ENCODE data around the gene SYVN1.
A peak's percentile ranks its signal among the peaks of the same experiment; 100 is the strongest.

SYVN1 gene

DNA sequence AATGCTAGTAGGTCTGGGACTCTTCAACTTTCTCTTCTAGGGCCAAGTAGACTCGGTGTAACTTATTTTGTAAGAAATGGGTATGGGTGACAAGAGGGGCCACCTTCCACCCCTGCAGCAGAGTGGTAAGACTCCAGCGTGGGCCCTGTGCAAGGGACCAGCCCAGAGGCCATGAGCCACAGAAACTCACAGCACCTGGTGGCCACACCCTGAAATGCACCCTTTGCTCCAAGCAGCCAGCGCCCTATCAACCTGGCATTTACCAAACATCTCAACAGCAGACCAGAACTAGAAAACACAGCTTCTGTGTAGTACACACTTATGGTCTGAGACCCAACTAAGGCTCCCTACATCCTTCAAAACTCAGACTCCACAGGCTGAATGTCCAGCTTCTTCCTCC is 56.2 kb downstream of the SYVN1 start:
- peak overlapping the region; percentile 18; the same call in 1 of the 2 replicates for H3K9ac ChIP-seq (ENCODE audit: low read length)
- peaks cover 40% of the 10 kb centered on the region for H3K4me1 ChIP-seq (ENCODE audit: insufficient read depth, low read length, severe bottlenecking)

DNA sequence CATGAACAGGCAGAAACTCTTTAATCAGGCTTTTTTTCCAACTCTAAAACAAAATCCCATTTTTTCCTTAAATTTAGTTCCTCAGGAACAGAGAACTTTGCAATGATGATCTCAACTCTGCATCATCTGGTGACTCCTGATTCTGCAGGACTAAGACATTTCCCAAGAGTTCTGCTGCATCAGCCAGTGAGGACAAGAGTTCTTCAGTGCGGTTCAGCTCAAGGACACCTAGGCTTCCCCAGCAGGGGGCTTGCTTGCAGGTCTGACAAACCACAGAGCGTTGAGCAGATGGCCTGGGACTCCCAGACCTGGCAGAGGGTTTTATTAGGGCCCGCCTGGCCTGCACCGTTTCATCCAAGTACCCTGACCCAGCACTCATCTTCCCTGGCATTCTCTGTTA is 56.9 kb downstream of the SYVN1 start:
- Histone ChIP-seq H3F3A (ENCODE audit: insufficient read depth, low read length) (no peaks in the 10 kb centered on the region), H3K4me1 (ENCODE audit: insufficient read depth, low read length, severe bottlenecking) (peaks cover 35% of the 10 kb centered on the region), H2AFZ (ENCODE audit: low read length) (no peak overlapping the region), H3K27me3 (ENCODE audit: insufficient read depth, low read length) (no peaks in the 10 kb centered on the region), H3K9me3 (ENCODE audit: low read length) (no peaks in the 10 kb centered on the region), H3K79me2 (ENCODE audit: insufficient read depth, low read length) (peaks cover 6% of the 10 kb centered on the region), H3K4me2 (ENCODE audit: low read length) (no peak overlapping the region; the same call in 1 of the 2 replicates), H3K9me2 (ENCODE audit: low read depth, low read length) (no peaks in the 10 kb centered on the region), H3K27ac (ENCODE audit: low read depth, low read length, poor library complexity, severe bottlenecking) (no peak overlapping the region), H3K36me3 (ENCODE audit: insufficient read depth, low read length) (peaks cover 68% of the 10 kb centered on the region), H3K4me3 (ENCODE audit: low read depth, low read length, poor library complexity, severe bottlenecking) (no peak overlapping the region), H3K9ac (ENCODE audit: low read length) (no peak overlapping the region), H4K20me1 (ENCODE audit: insufficient read depth, low read length) (no peaks in the 10 kb centered on the region)
- TF ChIP-seq EZH2 (IDR thresholded peaks at IDR 0.05; ENCODE audit: borderline replicate concordance, low read length) (no peak), CTCF (IDR thresholded peaks at IDR 0.05; ENCODE audit: low read length) (no peak)

More for the DNA sequence above, 56.2 kb downstream of the SYVN1 start:
- Histone ChIP-seq H3K79me2 (ENCODE audit: insufficient read depth, low read length) (peaks cover 12% of the 10 kb centered on the region), H4K20me1 (ENCODE audit: insufficient read depth, low read length) (no peaks in the 10 kb centered on the region), H3K27ac (ENCODE audit: low read depth, low read length, poor library complexity, severe bottlenecking) (peak overlapping the region; percentile 69), H3K36me3 (ENCODE audit: insufficient read depth, low read length) (peaks cover 74% of the 10 kb centered on the region), H3K4me3 (ENCODE audit: low read depth, low read length, poor library complexity, severe bottlenecking) (peak overlapping the region; percentile 24), H3K27me3 (ENCODE audit: insufficient read depth, low read length) (no peaks in the 10 kb centered on the region), H3F3A (ENCODE audit: insufficient read depth, low read length) (no peaks in the 10 kb centered on the region), H3K9me2 (ENCODE audit: low read depth, low read length) (no peaks in the 10 kb centered on the region), H2AFZ (ENCODE audit: low read length) (no peak overlapping the region), H3K4me2 (ENCODE audit: low read length) (peak overlapping the region; percentile 49), H3K9me3 (ENCODE audit: low read length) (no peaks in the 10 kb centered on the region)
- TF ChIP-seq CTCF (IDR thresholded peaks at IDR 0.05; ENCODE audit: low read length) (peak; percentile 77), EZH2 (IDR thresholded peaks at IDR 0.05; ENCODE audit: borderline replicate concordance, low read length) (no peak)

All from OCI-LY1 (cell line).